HG03558 (cell line): ENCODE data around the gene CC2D2A.

Experiments
- ATAC-seq: cut with Tn5 transposase; IDR thresholded peaks from one replicate; pipeline ENCODE4 v1.9.1; 2021; ENCODE audit warnings: moderate number of reproducible peaks; ENCODE audit not compliant: unreplicated experiment; ENCODE audit errors: extremely low read depth

The CC2D2A gene

DNA sequence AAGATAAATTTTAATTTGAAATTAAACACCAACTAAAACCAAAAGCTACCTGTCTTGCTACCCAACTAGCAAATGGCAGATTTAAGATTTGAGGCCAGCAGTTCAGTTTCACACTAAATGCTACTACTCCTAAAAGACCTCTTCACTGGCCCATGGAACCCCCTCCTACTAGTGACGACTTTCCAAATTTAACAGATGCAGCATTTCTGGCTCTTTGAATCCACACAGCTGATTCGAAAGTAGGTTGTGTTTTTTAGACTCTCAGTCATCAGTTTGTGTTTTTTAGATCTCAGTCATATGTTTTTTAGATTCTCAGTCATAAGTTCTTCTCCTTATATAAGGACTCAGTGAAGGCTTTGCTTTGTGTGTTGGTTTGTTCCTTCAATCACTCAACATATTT, 11.1 kb upstream of the CC2D2A start:
- no peak for ATAC-seq

DNA sequence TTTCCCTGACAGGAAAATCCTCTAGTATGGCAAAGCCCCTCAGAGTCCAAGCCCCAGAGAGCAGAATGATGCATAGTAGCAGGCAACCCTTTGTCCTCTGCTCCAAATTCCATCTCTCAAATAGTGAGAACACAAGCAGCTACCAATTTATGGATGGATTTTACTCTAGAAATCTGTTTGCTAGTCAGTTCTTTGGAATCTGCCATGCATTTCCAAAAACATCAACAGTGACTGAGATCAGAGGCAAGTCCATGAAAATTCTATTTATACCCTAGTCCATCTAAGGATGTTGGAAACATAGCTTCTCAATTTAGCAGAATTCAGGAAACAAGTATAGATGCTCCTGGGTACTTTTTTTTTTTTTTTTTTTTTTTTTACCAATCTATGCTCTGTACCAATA, 10.0 kb upstream of the CC2D2A start:
- no peak for ATAC-seq

DNA sequence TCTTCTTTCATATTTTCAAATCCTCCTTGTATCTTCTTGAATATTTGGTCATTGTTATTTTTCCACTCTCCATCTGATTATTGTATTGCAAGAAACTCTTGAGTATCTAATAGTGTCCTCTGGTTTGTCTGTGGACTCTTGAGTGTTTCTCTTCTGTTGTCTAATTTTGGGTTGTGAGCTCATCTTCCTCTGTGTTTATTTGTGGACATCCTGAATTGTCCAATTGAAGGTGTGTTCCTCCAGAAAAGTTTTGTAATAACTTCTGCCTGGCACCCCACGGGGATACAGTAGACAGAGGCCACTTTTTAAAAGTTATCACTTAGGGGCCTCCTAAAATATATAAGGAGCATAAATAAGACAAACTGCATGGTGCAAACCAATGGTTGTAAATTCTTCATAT, 3.1 kb upstream of the CC2D2A start:
- no peak for ATAC-seq

DNA sequence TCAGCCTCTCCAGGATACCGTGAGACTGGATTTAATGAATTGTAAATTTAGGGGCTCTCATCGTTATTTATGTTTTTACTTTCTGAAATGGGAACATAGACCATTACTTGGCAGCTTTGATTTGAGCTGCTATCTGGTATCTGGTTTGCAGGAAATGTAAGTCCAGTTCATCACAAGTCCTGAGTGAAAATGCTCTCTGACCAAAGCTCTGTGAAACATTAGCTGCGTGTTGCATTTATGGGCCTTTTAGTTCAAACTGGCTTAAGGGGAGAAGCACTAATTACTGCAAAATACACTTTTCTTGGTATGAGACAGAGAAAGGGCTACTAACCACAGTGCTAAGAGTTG, 420 bp downstream of the CC2D2A start:
- ATAC-seq: no peak

DNA sequence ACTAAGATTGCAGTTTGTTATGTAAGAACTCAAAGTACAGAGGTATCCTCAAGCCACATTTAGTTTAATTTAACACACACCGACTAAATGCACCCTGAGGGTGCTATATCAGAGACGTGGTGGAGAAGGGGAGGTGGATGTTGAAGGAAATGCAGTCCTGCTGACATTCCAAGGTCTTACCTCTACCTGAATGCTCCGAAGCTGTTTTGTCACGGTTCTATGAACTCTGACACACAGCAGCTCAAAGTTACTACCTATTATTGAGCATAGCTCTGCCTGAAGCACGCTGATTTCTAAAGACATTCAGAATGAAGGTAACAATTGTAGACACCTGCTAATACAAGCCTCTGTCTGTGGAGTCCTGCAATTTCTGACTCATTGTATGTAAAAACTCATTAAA, 6.7 kb downstream of the CC2D2A start:
- no peak for ATAC-seq

DNA sequence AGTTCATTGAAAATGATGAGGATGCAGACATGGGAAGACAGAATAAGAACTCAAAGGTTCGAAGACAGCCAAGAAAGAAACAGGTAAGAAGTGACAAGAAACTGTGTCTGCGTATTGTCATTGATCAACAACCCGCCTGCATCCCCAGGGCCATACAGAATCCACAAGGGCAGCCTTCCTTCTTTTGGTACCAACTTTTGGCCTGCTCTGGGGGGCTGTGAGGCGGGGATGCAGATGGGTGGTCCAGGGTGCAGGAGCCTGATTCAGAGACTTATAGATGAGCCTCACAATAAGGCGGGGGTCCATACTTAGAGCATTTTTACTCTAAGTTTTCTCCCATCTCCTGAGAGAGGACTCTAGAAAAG, 9.0 kb downstream of the CC2D2A start:
- ATAC-seq: no peak

DNA sequence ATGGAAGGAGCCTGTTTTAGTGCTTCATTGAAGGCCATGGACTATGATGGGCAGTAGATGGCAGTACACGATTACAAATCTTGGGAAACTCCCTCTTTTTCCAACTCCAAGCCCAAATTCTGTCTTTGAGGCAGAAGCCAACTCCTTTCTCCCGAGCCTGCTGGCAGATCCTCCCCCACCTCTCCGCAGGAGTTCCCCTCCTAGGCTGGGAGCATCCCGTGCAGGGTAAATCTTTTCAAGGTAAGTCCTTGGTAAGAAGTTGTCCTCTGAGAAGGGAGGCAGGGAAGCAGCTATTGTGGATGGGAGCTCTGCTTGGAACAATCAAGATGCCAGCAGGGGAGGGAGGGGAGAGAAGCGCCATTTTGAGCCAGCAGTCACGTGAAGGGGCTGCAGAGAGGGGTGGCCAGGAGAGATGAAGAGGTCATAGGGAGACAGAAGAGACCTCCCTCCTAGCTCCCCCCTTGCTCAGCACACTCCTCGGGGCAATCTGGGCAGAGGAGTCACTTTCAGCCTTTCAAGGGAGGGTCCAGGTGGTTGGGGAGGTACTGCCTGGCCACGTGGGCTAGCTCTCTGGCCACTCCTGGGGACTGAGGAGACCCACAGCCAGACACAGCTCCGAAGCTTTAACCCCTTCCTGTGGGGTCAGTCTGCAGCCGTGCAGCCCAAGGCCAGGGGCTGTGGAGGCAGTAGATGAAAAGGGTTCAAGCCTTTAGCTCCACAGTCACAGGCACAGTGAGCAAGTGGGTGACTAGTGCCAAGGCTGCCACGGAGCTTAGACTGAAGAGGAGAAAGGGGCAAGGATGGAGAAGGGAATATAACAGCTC, 9.6 kb downstream of the CC2D2A start:
- ATAC-seq: no peak

DNA sequence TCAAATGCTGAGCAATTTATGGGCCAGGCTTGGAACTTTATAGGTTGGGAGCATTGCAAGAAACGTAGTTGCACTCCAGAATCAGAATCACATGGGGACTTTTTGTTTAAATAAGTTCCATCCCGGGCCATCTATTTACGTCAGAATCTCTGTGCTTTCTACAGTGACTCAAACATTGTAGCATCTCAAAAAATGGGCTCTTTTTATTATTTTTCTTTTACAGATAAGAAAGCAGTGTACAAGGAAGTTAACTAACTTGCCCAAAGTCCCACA, 10.2 kb downstream of the CC2D2A start:
- no peak for ATAC-seq

DNA sequence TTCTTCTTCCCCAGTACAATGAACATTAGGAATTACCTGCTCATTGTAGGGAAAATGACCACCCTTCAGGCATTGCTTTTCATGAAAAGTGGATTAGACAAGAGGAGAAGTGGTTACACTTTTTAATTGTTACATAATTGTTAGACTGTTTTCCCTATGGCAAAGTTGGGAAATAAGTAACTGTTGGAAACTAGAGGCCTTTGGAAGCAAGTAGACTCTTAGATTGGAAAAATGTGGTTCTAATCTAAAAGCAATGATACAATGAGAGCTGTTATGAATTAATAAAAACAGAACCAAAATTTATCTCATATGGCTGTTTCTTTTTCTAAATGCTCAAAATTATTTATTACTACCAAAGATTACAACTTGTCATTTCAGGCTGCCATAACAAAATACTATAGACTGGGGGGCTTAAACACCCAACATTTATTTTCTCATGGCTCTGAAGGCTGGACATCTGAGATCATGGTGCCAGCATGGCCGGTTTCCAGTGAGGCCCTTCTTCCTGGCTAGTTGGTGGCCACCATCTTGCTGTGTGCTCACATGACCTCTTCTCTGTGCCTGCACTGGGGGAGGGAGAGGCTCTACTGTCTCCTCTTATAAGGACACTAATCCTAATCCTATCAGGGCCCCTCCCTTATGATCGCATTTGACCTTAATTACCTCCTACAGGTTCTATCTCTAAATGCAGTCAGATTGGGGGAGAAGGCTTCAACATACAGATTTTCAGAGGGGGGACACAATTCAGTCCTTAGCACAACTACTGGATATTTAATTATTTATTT, 12.5 kb downstream of the CC2D2A start:
- ATAC-seq: no peak

DNA sequence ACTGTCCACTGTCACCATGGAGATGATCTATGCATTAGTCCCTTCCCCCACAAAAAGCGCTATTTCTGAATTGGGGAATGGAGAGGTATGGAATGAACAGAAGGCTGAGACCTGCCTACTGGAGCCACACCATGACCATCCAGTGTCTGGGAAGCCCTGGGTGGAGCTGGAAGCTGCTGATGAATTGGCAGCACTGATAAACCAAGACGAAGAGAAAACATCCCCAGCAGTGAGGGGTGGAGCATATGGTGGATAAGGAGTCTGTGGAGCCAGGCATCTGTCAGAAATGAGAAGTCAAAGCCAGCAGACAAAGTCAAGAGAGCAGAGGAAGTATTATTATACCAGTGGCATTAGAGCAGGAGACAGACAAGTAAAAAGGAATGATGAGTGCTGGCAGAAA, 13.2 kb downstream of the CC2D2A start:
- ATAC-seq: no peak

DNA sequence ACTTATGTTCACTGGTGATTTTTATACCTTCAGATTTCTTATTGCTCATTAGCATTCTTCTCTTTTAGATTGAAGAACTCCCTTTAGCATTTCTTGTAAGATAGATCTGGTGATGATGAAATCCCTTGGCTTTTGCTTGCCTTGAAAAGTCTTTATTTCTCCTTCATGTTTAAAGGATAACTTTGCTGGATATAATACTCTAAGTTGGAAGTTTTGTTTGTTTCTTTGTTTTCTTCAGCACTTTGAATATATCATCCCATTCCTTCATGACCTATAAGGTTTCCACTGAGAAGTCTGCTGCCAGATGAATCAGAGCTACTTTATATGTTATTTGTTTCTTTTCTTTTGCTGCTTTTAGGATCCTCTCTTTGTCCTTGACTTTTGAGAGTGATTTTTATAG, 18.5 kb downstream of the CC2D2A start:
- no peak for ATAC-seq

DNA sequence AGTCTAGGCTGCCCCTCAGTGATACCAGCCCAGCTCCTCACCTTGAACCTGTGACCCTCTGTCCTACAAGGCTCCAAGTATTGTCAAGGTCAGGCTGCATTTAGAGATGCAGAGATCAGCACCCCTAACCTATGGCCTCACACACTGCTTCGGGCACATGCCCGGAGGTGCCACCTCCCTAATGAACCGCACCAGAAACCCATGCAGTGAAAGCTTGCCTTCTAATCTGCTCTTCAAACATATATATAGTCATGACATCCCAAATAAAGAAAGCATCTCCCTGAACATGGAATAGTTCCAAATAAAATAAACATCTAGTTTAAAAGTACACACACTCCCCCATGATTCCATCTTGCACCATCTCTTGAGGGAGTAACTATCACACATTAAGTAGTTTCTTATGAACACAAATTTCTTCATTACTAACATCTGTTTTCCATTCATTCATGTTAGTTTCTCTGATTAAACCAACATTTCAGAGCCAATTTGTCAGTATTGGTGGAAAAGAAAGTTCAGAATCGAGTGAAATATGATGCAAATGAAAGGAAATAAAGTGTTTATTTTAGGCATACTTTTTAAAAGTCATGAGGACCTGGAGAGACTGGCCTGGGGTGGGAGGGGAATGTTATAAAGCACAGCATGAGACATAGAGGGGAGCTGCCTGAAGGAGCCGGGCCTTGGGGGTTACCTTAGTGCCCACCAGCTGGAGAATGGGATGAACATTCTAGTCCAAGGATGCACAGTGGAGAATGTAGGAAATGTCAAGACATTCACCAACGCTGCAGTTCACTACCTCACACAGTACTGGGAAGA, 19.2 kb downstream of the CC2D2A start:
- ATAC-seq: no peak

DNA sequence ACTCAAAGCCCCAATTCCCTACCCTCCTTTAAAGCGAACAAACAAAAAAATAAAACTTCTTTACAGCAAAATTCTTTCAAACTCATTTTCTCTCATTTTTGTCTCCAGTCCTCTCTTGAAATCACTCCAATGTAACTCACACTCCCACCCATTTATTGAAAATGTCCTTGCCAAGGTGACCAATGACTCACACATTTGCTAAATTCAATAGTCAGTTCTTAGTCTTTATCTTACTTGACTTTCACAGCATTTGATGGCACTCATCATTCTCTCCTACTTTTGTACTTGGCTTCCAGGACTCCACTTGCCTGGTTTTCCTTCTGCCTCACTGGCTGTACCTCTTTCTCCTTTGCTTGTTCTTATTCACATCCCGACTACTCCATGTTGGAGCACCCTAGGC, 19.9 kb downstream of the CC2D2A start:
- ATAC-seq: no peak

DNA sequence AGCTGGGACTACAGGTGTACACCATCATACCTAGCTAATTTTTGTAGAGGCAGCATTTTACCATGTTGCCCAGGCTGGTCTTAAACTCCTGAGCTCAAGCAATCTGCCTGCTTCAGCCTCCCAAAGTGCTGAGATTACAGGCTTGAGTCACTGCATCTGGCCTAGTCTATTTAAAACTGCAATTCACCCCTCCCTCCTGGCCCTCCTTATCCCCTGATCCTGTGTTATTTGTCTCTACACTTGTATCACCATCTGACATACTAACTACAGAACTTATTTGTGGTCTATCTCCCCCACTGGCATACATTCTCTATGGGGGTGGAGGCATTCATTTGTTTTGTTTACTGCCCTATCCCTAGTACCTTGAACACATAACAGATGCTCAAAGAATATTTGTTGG, 23.7 kb downstream of the CC2D2A start:
- no peak for ATAC-seq

DNA sequence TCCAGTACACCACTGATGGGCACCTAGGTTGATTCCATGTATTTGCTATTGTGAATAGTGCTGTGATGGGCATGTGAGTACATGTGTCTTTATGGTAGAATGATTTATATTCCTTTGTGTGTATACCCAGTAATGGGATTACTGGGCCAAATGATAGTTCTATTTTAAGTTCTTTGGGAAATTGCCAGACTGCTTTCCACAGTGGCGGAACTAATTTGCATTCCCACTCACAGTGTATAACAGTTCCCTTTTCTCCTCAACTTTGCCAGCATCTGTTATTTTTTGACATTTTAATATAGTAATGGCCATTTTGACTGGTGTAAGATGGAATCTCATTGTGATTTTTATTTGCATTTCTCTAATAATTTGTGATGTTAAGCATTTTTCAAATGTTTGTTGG, 25.9 kb downstream of the CC2D2A start:
- ATAC-seq: no peak

DNA sequence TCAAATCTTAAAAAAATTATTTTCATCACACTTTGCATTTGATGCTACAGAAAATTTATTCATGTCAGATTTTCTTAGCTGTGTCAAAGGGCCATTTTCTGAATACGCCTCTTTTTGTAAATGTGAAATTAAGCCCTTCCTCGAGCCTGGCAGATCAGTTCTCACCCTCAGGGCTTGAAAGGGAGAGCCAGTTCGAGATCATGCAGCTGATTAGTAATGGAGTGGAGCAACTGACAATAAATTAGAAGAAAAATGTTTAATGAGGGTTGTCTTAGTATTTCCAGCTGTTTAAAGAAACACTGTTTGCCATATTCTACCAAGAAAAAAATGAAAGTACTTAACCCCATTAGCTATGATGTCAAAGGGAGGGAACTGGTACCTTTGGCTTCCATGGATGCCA, 28.7 kb downstream of the CC2D2A start:
- ATAC-seq: no peak

DNA sequence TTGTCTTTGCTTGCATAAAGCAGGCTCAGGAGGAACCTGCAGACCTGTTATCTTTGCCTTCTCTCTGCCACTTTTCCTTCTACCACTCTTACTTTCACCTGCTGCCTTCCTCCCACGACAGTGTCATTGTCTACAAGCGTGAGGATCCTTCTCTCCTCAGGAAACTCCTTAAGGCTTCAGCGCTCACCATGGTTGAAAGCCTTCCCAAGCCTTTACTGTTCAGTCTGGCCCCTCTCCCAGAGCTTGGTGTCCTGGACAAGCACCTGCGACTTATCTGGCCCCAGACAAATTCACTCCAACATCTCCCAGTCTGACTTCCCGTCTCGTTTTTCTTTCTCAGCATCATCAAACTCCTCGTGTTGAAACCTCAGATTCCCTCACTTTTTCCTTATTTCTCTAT, 31.0 kb downstream of the CC2D2A start:
- ATAC-seq: no peak

DNA sequence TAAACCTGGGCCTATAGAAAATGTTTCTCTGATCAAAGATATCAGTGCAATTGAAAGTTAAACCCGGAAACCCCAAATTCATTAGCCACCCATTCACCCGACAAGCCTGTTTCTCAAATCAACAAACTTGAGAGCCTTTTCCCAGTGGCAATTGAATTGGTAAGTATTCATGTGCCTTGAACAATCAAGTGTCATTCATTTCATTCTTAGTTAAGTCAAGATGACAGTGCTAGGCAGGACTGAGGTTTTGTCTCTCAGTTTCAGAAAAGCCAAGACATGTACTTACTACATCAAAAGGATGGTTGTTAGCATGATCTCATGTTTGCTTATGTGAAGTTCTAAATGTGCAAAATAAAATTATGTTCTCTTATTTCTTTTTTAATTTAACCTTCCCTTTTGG, 32.3 kb downstream of the CC2D2A start:
- no peak for ATAC-seq

DNA sequence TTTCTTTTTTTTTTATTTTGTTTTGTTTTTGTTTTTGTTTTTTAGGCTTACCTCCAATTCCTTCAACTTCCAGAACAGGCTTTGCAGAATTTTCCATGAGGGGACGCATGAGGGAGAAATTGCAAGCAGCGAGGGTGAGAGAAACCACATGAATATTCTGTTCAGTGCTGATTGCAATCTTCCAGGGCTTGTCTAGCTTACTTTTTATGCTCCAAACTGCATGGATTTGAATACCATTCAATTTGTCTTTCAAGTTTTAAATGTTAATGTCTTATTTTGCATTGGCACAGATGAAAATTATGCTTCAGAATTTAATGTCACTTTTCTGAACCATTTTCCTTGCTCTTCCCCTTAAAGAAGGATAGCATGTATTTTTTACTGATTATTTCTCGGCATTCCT, 32.7 kb downstream of the CC2D2A start:
- ATAC-seq: no peak

DNA sequence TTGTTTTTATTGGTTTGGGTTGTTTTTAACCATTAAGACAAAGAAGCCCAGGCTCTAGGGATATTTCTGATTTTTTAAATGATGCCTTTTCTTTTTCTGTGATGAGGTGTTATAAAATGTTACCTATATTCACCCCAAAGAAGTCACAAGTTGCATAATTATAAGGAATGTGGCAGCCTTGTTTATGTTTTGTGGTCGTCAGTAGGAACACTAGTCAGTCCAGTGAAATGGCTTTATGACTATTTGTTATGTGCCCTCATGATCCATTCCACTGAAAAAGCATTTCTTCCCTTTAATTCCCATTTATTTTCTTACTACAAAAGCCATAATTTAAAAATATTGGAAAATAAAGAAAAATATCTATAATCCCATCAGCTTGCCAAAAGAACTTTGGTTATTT, 34.4 kb downstream of the CC2D2A start:
- ATAC-seq: no peak

DNA sequence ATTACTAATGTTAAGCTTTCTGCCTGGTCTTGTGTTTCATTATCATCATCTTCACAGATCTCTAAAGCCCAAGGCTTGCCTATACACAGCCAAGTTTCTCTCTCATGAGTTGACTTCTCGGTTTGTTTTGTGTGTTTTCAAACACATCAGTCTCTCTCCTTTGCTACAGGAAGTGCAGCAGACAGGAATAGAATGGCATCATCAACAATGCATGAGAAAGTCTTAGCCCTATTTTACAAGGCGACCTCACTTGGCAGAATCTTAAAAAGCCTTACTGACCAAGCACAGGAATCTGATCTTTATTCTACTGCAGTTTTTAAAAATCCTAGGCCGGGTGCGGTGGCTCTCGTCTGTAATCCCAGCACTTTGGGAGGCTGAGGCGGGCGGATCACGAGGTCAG, 36.8 kb downstream of the CC2D2A start:
- no peak for ATAC-seq
